ENCODE measurements around the gene NNT. TPM values are rescaled to one million over a fixed set of nuclear protein-coding genes. Genes with fewer than 3 reads are reported as not detected.
A peak's percentile ranks its signal among the peaks of the same experiment; 100 is the strongest.

NNT gene
- total and polyA plus RNA-seq, 9 of the 15 experiments (the other 6 are each of a cell fraction or from before 2014, with no cell fraction given), result 21.9 to 68.6 (median 42.2) TPM

DNA sequence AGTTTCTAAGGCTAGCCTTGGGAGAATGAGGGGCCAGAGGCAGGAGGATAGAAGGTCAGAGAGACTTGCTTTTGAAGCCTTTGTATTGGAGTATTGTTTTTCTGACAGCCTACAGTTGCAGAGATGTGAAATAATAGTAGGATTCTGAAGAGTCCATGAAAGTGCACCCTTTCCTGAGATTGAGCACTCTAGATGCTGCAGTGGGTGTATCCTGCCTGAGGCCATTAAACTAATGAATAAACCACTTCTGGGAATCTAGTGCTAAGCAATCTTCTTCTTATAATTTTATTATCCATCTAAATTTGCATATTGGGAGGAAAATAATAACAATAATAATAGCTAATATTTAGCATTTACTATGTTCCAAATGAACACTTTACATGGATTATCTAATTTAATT, 19.3 kb upstream of the NNT start (continued):
- TF ChIP-seq ARID3B (CRISPR knock-in tag; IDR thresholded peaks at IDR 0.05; ENCODE audit: borderline replicate concordance), result no peak

DNA sequence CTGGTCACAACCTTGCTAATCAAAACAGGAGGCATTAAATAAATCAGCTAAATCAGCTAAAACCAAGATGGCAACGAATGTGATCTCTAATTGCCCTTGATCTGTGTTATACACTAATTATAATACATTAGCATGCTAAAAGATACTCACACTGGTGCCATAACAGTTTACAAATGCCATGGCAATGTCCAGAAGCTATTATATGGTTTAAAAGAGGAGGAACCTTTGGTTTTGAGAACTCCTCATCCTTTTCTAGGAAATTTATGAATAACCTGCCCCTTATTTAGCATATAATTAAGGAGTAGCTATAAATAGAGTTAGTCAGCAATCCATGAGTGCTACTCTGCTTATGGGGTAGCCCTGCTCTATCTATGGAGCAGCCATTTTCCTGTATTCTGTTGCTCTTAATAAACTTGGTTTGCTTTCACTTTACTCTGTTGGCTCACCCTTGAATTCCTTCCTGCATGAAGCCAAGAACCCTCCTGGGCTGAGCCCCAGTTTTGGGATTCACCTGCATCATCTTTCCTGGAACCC, 18.7 kb upstream of the NNT start:
- Histone ChIP-seq H2AFZ (ENCODE audit: low read depth, low read length) (peak overlapping the region; percentile 5; the same call in 1 of the 2 replicates), H3K36me3 (ENCODE audit: control insufficient read depth, insufficient read depth, low read length) (peaks cover 9% of the 10 kb centered on the region; the same call in 1 of the 3 replicates), H3K9me3 (replicated peaks; ENCODE audit: control insufficient read depth, insufficient read depth, low read depth, low read length) (no peaks in the 10 kb centered on the region), H4K20me1 (replicated peaks; ENCODE audit: control insufficient read depth, insufficient read depth, low read length) (no peaks in the 10 kb centered on the region), H3K9me1 (ENCODE audit: control insufficient read depth, insufficient read depth, low read length) (no peaks in the 10 kb centered on the region), H3K4me2 (ENCODE audit: insufficient read depth, low read length) (no peak overlapping the region), H3K79me2 (ENCODE audit: control insufficient read depth, insufficient read depth, low read length) (no peaks in the 10 kb centered on the region), H3K27ac (ENCODE audit: extremely low read depth, low read depth, low read length) (no peak overlapping the region), H3K4me3 (no peak overlapping the region), H3K9ac (ENCODE audit: insufficient read depth in 1 of 2, low read depth in 2 of 2, low read length in 2 of 2) (no peak overlapping the region), H3K4me1 (replicated peaks in 1 of 2; ENCODE audit: control insufficient read depth in 2 of 2, insufficient read depth in 2 of 2, low read length in 2 of 2) (no peaks in the 10 kb centered on the region), H3K27me3 (ENCODE audit: control insufficient read depth in 2 of 2, insufficient read depth in 2 of 2, low read length in 2 of 2) (no peaks in the 10 kb centered on the region)
- intact Hi-C loops (cut with micrococcal nuclease), result no loop called here
- ATAC-seq (peak; percentile 64), FAIRE-seq (no peak), DNase-seq (ENCODE audit: extremely low read depth in 1 of 4, low spot score in 3 of 4) (no peak)
- WGBS (ENCODE audit: insufficient coverage, low coverage, missing lambda C conversion rate), result 8% methylated on average over 1 of the region's 1 CpG
- TF ChIP-seq ZNF133 (CRISPR knock-in tag; IDR thresholded peaks at IDR 0.05) (no peak), POLR2A (conservative IDR thresholded peaks at IDR 0.05) (no peak), ZNF140 (CRISPR knock-in tag; IDR thresholded peaks at IDR 0.05) (no peak), C11orf30 (IDR thresholded peaks at IDR 0.05; ENCODE audit: low read depth) (peak; percentile 18; the same call in 1 of the 2 replicates), ZNF780A (CRISPR knock-in tag; IDR thresholded peaks at IDR 0.05) (no peak), ZHX1 (conservative IDR thresholded peaks at IDR 0.05; ENCODE audit: low read length) (no peak), NR2F6 (CRISPR knock-in tag; IDR thresholded peaks at IDR 0.05) (no peak), ZNF316 (IDR thresholded peaks at IDR 0.05) (peak; percentile 50), LARP7 (IDR thresholded peaks at IDR 0.05) (no peak)
- TF ChIP-seq, protein P1, sequence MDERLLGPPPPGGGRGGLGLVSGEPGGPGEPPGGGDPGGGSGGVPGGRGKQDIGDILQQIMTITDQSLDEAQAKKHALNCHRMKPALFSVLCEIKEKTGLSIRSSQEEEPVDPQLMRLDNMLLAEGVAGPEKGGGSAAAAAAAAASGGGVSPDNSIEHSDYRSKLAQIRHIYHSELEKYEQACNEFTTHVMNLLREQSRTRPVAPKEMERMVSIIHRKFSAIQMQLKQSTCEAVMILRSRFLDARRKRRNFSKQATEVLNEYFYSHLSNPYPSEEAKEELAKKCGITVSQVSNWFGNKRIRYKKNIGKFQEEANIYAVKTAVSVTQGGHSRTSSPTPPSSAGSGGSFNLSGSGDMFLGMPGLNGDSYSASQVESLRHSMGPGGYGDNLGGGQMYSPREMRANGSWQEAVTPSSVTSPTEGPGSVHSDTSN (CRISPR knock-in tag; IDR thresholded peaks at IDR 0.05; ENCODE audit: low read depth), result no peak
- TF ChIP-seq, protein P1 (tag; conservative IDR thresholded peaks at IDR 0.05; ENCODE audit: low read depth), result peak; percentile 37; the same call in 1 of the 2 replicates
- no TSS peak for BruUV-seq (replicated peaks)
- in situ Hi-C loops (cut with MboI), result no loop called here
- ChIA-PET CTCF (ENCODE audit: low intra/inter-chr PET ratio) (no interaction called here), POLR2A (no interaction called here)

All from K562 (cell line).